HG02588 (cell line): ENCODE data around the gene RPTOR.

ENCODE experiments used
- ATAC-seq: cut with Tn5 transposase; IDR thresholded peaks from one replicate; pipeline ENCODE4 v1.9.1; 2021; ENCODE audit warnings: mild to moderate bottlenecking, moderate library complexity; ENCODE audit not compliant: unreplicated experiment

RPTOR gene

GRCh38 chr17:81002013-81002384, 457.4 kb downstream of the RPTOR start:
- no peak for ATAC-seq

GRCh38 chr17:81002409-81003361, 458.0 kb downstream of the RPTOR start:
- no peak for ATAC-seq

GRCh38 chr17:81003711-81004475, 459.3 kb downstream of the RPTOR start:
- no peak for ATAC-seq

GRCh38 chr17:81006891-81007290, 462.3 kb downstream of the RPTOR start:
- ATAC-seq = no peak

GRCh38 chr17:81008140-81008539, 463.5 kb downstream of the RPTOR start:
- ATAC-seq = no peak

GRCh38 chr17:81009136-81009535, 464.5 kb downstream of the RPTOR start:
- ATAC-seq = no peak

- ATAC-seq = no peak
Observed at GRCh38 chr17:81010935-81011334, 466.3 kb downstream of the RPTOR start.

GRCh38 chr17:81011951-81012350, 467.3 kb downstream of the RPTOR start:
- ATAC-seq = no peak

- ATAC-seq = no peak
Observed at GRCh38 chr17:81012574-81013447, 468.2 kb downstream of the RPTOR start.

- no peak for ATAC-seq
Observed at GRCh38 chr17:81013642-81014041, 469.0 kb downstream of the RPTOR start.

- no peak for ATAC-seq
Observed at GRCh38 chr17:81015136-81015535, 470.5 kb downstream of the RPTOR start.
